Measurements from ENCODE around the gene PCDH1.

Gene PCDH1

GRCh38 chr5:141862936-141863543, 15.2 kb downstream of the PCDH1 start:
- TF ChIP-seq SIN3A (IDR thresholded peaks at IDR 0.05; ENCODE audit: borderline replicate concordance, insufficient read depth, low read length) (no peak), POLR2AphosphoS5 (IDR thresholded peaks at IDR 0.05; ENCODE audit: low read depth, low read length) (no peak), FOXP2 (optimal IDR thresholded peaks at IDR 0.05; ENCODE audit: borderline replicate concordance, extremely low read depth, extremely low read length, insufficient read depth) (no peak), REST (IDR thresholded peaks at IDR 0.05; ENCODE audit: insufficient read depth in 1 of 2, low read depth in 2 of 2, low read length in 2 of 2) (no peak), TAF1 (IDR thresholded peaks at IDR 0.05; ENCODE audit: borderline replicate concordance, insufficient read depth, low read length) (no peak)

- TF ChIP-seq REST (IDR thresholded peaks at IDR 0.05; ENCODE audit: insufficient read depth in 1 of 2, low read depth in 2 of 2, low read length in 2 of 2) (no peak), TAF1 (IDR thresholded peaks at IDR 0.05; ENCODE audit: borderline replicate concordance, insufficient read depth, low read length) (no peak), POLR2AphosphoS5 (IDR thresholded peaks at IDR 0.05; ENCODE audit: low read depth, low read length) (no peak), FOXP2 (optimal IDR thresholded peaks at IDR 0.05; ENCODE audit: borderline replicate concordance, extremely low read depth, extremely low read length, insufficient read depth) (no peak), SIN3A (IDR thresholded peaks at IDR 0.05; ENCODE audit: borderline replicate concordance, insufficient read depth, low read length) (no peak)
These were observed 17.0 kb downstream of the PCDH1 start for GRCh38 chr5:141861194-141861593.

- no peak for TF ChIP-seq REST (IDR thresholded peaks at IDR 0.05; ENCODE audit: insufficient read depth in 1 of 2, low read depth in 2 of 2, low read length in 2 of 2)
- no peak for TF ChIP-seq TAF1 (IDR thresholded peaks at IDR 0.05; ENCODE audit: borderline replicate concordance, insufficient read depth, low read length)
- TF ChIP-seq SIN3A (IDR thresholded peaks at IDR 0.05; ENCODE audit: borderline replicate concordance, insufficient read depth, low read length), result no peak
- TF ChIP-seq FOXP2 (optimal IDR thresholded peaks at IDR 0.05; ENCODE audit: borderline replicate concordance, extremely low read depth, extremely low read length, insufficient read depth), result no peak
- no peak for TF ChIP-seq POLR2AphosphoS5 (IDR thresholded peaks at IDR 0.05; ENCODE audit: low read depth, low read length)
These were observed 20.0 kb downstream of the PCDH1 start for GRCh38 chr5:141858079-141858765.

GRCh38 chr5:141857226-141857625, 21.0 kb downstream of the PCDH1 start:
- no peak for TF ChIP-seq FOXP2 (optimal IDR thresholded peaks at IDR 0.05; ENCODE audit: borderline replicate concordance, extremely low read depth, extremely low read length, insufficient read depth)
- no peak for TF ChIP-seq SIN3A (IDR thresholded peaks at IDR 0.05; ENCODE audit: borderline replicate concordance, insufficient read depth, low read length)
- TF ChIP-seq POLR2AphosphoS5 (IDR thresholded peaks at IDR 0.05; ENCODE audit: low read depth, low read length), result no peak
- no peak for TF ChIP-seq TAF1 (IDR thresholded peaks at IDR 0.05; ENCODE audit: borderline replicate concordance, insufficient read depth, low read length)
- no peak for TF ChIP-seq REST (IDR thresholded peaks at IDR 0.05; ENCODE audit: insufficient read depth in 1 of 2, low read depth in 2 of 2, low read length in 2 of 2)
